CD4-positive, alpha-beta memory T cell (primary cell): ENCODE measurements around the gene PRPF18. TPM values are rescaled to one million over a fixed set of nuclear protein-coding genes. Genes with fewer than 3 reads are reported as not detected.
"Not testable (repeated sequence)": the region's sequence is repeated elsewhere in the genome, so short reads cannot be mapped to it uniquely, and the experiment has no call there.

ENCODE experiments used
- CTCF ChIA-PET: fragments of 350-600 bp; sonication (Branson Sonifier 250); formaldehyde crosslinking; loops from one replicate; lab custom pipeline; 2021; ENCODE audit warnings: inconsistent platforms; ENCODE audit not compliant: partially characterized antibody; lab: Charles Lee
- POLR2A ChIA-PET: fragments of 350-600 bp; sonication (Branson Sonifier 250); formaldehyde crosslinking; loops from one replicate; lab custom pipeline; 2021; ENCODE audit not compliant: partially characterized antibody; lab: Charles Lee
- DNase-seq, 5 donors: peaks; one replicate each; pipeline versions ENCODE4 v3.0.0 to v3.0.0-alpha.2; 2020 to 2022; ENCODE audit warnings: mixed read lengths in 1 of 5
- H3K27ac ChIP-seq: one replicate; pipeline ENCODE4 v1.7.0; 2013; ENCODE audit warnings: low read depth, low read length
- H3K27me3 ChIP-seq: 2 replicates; pipeline ENCODE4 v1.7.0; 2013; ENCODE audit warnings: mild to moderate bottlenecking, low read length, moderate library complexity; ENCODE audit not compliant: insufficient read depth
- H3K36me3 ChIP-seq: 2 replicates; pipeline ENCODE4 v1.7.0; 2013; ENCODE audit warnings: mild to moderate bottlenecking, low read length, moderate library complexity; ENCODE audit not compliant: insufficient read depth
- H3K4me1 ChIP-seq: 2 replicates; pipeline ENCODE4 v1.7.0; 2013; ENCODE audit warnings: mild to moderate bottlenecking, low read length, moderate library complexity; ENCODE audit not compliant: insufficient read depth
- H3K4me3 ChIP-seq, 2 donors: one replicate each; pipeline ENCODE4 v1.7.0; 2013; ENCODE audit warnings: low read length in 2 of 2, mild to moderate bottlenecking in 1 of 2
- H3K9me3 ChIP-seq, 2 donors: one replicate each; pipeline ENCODE4 v1.7.0; 2013; ENCODE audit warnings: low read length in 2 of 2, control low read depth in 1 of 2; ENCODE audit not compliant: control insufficient read depth in 1 of 2
- H3K27ac Mint-ChIP-seq, 7 donors: one replicate each; pipeline ENCODE4 v1.8.0; 2020 to 2021; ENCODE audit warnings: mixed read lengths in 7 of 7, mild to moderate bottlenecking in 6 of 7, inconsistent platforms in 3 of 7, moderate library complexity in 3 of 7
- H3K27me3 Mint-ChIP-seq, 2 donors: one replicate each; pipeline ENCODE4 v1.8.0; 2020 to 2021; ENCODE audit warnings: mixed read lengths in 2 of 2
- H3K36me3 Mint-ChIP-seq, 2 donors: one replicate each; pipeline ENCODE4 v1.8.0; 2020 to 2021; ENCODE audit warnings: mixed read lengths in 2 of 2, inconsistent platforms in 1 of 2, mild to moderate bottlenecking in 1 of 2
- H3K4me1 Mint-ChIP-seq, 4 donors: one replicate each; pipeline ENCODE4 v1.8.0; 2020 to 2021; ENCODE audit warnings: mixed read lengths in 4 of 4, mild to moderate bottlenecking in 1 of 4
- H3K4me3 Mint-ChIP-seq, 8 donors: one replicate each; pipeline ENCODE4 v1.8.0; 2020 to 2021; ENCODE audit warnings: mixed read lengths in 8 of 8, mild to moderate bottlenecking in 7 of 8, moderate library complexity in 6 of 8, inconsistent platforms in 3 of 8
- H3K9me3 Mint-ChIP-seq, 8 donors: one replicate each; pipeline ENCODE4 v1.8.0; 2020 to 2021; ENCODE audit warnings: mixed read lengths in 8 of 8, mild to moderate bottlenecking in 5 of 8, inconsistent platforms in 3 of 8, moderate library complexity in 1 of 8
- intact Hi-C: fragments of 100-400 bp; cut with micrococcal nuclease; formaldehyde crosslinking; loops from one replicate; pipeline ENCODE4 v1.15.1; 2023
- polyA plus RNA-seq, 2 donors: library from polyadenylated mRNA; unstranded; fragments of 300-500 nt; fragmentation: Illumina TruSeq; gene quantifications; one replicate each; pipeline ENCODE4 v1.2.3, GENCODE V29; 2021
- total RNA-seq, 2 experiments: library from RNA; stranded (reverse); gene quantifications; one replicate each; pipeline ENCODE4 v1.2.3, GENCODE V29; 2021

The PRPF18 gene, protein sequence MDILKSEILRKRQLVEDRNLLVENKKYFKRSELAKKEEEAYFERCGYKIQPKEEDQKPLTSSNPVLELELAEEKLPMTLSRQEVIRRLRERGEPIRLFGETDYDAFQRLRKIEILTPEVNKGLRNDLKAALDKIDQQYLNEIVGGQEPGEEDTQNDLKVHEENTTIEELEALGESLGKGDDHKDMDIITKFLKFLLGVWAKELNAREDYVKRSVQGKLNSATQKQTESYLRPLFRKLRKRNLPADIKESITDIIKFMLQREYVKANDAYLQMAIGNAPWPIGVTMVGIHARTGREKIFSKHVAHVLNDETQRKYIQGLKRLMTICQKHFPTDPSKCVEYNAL
- total RNA-seq (10 to 100 TPM; 30.3 TPM), polyA plus RNA-seq (10 to 100 TPM; 42.8 to 63.7 TPM)

DNA sequence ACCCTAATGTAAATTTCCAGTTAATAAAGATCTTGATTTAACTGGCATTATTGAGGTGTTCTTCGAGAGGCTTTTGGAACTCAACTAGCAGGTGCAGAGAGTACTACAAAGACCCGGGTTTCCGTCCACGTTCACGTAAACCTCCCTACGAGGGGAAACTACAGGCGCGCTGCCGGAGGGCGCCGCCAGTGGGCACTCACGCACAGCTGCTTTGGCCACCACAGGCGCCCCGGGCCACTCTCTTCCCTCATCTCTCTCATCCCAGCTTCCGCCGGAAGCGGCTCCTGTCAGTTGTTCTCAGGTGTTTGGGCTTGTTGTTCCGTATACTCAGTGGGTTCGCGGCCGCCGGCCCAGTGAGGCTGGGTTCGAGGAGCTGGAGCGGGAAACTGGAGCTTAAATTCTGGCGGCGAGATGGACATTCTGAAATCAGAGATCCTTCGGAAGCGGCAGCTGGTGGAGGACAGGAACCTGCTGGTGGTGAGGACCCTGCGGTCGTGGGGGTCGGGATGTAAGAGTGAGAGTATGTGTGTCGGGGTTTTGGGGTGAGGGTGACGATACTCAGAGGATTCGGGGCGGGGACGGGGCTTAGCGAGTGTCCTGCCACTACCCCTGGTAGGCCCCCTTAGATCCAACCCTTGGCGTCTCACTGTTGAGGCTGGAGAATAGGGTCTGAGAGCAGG lies at the start of gene PRPF18:
TSS of gene PRPF18 (plus strand) at position 290 of the 680 bp plus-strand sequence. CDS start at position 412, 122 bp downstream.
- Histone ChIP-seq H3K36me3 (peaks cover under 1% of the 10 kb centered on the region), H3K4me1 (peaks cover 24% of the 10 kb centered on the region), H3K4me3 (peak within 1 kb of the TSS; percentile 88 to 95), H3K27ac (peak within 1 kb of the TSS; percentile 65), H3K9me3 (no peaks in the 10 kb centered on the region), H3K27me3 (no peaks in the 10 kb centered on the region)
- peak; percentile 91 to 95 (median 92) for DNase-seq
- peaks cover 24 to 49% (median 34%) of the 10 kb centered on the region in 4 donors for H3K4me1 Mint-ChIP-seq
- intact Hi-C loops: loop anchor here (1.0 to 10.0 kb wide), 10 partner anchors 192 to 1518 kb away; partner anchors contain the start of genes DCLRE1C, MCM10, MEIG1 and OPTN
- H3K36me3 Mint-ChIP-seq: peaks cover 15 to 25% of the 10 kb centered on the region in 2 donors
- peak within 1 kb of the TSS; percentile 72 to 100 (median 100) for H3K27ac Mint-ChIP-seq
- H3K4me3 Mint-ChIP-seq: peak within 1 kb of the TSS; percentile 98 to 100 (median 100)
- POLR2A ChIA-PET: interaction anchor here (0.7 to 1.6 kb wide), 7 partner anchors 18 to 599 kb away, joined by 3 to 5 read pairs (median 5); partner anchors contain the start of gene PHYH
- peaks cover 0 to 3% (median 0%) of the 10 kb centered on the region in 8 donors for H3K9me3 Mint-ChIP-seq
- H3K27me3 Mint-ChIP-seq: peaks cover 11 to 21% of the 10 kb centered on the region in 2 donors
- CTCF ChIA-PET: interaction anchor here (0.7 to 1.6 kb wide), 9 partner anchors 11 to 478 kb away, joined by 3 to 4 read pairs (median 3); no protein-coding TSS in a partner anchor

DNA sequence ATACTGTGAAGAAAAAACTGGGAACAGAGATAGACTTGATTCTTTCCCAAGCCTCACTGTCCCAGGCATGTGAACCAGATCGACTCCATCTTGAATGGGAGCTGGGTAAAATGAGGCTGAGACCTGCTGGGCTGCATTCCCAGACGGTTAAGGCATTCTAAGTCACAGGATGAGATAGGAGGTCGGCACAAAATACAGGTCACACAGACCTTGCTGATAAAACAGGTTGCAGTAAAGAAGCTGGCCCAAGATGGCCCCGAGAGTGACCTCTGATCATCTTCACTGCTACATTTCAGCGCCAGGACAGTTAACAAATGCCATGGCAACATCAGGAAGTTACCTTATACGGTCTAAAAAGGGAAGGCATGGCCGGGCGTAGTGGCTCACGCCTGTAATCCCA lies 48.8 kb upstream of the PRPF18 start:
- H3K4me3 Mint-ChIP-seq, H3K27ac Mint-ChIP-seq, H3K36me3 Mint-ChIP-seq, DNase-seq, H3K4me1 ChIP-seq, H3K4me1 Mint-ChIP-seq, POLR2A ChIA-PET, H3K9me3 Mint-ChIP-seq, H3K27ac ChIP-seq, H3K4me3 ChIP-seq, H3K9me3 ChIP-seq, H3K27me3 ChIP-seq, H3K36me3 ChIP-seq, intact Hi-C loops: not testable (repeated sequence)
- CTCF ChIA-PET: interaction anchor here (0.7 kb wide), 1 partner anchor 46 kb away, joined by 3 read pairs; no protein-coding TSS in a partner anchor
- peaks cover 29 to 42% of the 10 kb centered on the region in 2 donors for H3K27me3 Mint-ChIP-seq

DNA sequence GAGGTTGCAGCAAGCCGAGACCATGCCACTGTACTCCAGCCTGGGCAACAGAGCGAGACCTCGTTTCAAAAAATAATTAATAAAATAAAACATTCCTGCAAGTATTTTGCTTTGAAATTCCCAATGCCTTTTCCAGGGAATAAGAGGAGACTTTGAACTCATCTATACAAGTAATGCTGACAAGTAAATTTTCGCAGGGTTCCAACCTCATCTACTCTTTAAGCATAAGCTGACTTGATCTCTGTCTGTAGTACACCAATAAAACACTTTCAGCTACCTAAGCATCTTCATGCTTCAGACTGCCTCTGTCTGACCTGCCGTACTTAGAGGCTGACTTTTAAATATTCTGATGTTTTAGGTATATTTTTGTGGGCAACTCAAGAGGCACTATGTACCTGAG lies 44.2 kb upstream of the PRPF18 start:
- POLR2A ChIA-PET: no interaction called here
- Histone ChIP-seq H3K4me1 (no peaks in the 10 kb centered on the region), H3K27ac (no peak overlapping the region), H3K9me3 (no peaks in the 10 kb centered on the region), H3K36me3 (no peaks in the 10 kb centered on the region), H3K27me3 (no peaks in the 10 kb centered on the region), H3K4me3 (no peak overlapping the region)
- CTCF ChIA-PET: no interaction called here
- Mint-ChIP-seq H3K27ac (no peak overlapping the region), H3K4me1 (peaks cover 0 to 3% (median 0%) of the 10 kb centered on the region in 4 donors), H3K4me3 (no peak overlapping the region), H3K36me3 (no peaks in the 10 kb centered on the region), H3K27me3 (peaks cover 20 to 38% of the 10 kb centered on the region in 2 donors), H3K9me3 (peaks cover 0 to 8% (median 3%) of the 10 kb centered on the region in 8 donors)
- intact Hi-C loops: no loop called here
- no peak for DNase-seq

DNA sequence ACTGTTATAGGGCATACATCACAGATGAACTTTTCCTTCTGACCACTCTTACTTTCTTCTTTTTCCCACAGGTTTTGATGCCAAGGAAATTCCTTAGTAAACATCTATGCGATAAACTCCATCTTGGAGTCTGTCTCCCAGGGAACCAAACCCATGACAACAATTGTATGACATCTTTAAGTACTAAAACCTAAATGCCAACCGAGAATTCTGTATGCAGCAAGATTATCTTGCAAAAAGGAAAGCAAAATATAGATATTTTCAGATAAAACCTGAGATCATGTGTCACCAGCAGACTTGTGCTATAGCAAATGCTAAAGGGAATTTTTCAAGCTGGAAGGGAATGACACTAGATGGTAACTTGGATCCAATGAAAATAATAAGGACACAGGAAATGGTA lies 36.0 kb upstream of the PRPF18 start:
- Mint-ChIP-seq H3K4me1 (no peaks in the 10 kb centered on the region), H3K36me3 (peaks cover 3 to 6% of the 10 kb centered on the region in 2 donors)

DNA sequence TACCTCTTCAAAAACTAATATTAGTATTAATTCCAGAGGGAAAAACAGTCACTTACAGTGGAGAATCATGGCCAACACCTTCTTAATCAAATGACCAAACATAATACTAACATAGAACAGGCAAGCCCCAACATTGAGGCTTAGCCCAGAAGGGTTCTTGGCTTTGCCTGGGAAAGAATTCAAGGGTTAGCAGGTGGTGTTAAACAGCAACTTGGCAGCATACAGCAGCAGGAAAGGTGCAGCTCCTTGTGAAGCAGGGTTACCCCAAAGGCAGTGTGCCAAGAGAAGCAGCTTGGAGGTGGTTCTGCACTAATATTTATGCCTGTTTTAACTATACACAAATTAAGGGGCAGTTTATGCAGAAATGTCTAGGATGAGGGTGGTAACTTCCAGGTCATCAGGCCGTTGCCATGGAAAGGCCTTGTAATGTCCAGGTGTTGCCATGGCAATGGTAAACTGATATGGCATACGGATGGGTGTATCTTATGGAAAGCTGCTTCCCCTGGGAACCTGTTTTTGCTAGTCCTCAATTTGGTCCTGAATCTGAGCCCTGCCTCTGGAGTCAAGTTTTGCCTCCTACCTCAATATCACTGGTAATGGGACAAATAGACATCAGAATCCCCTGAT lies 30.8 kb upstream of the PRPF18 start:
- no peaks in the 10 kb centered on the region for H3K9me3 ChIP-seq
- Mint-ChIP-seq H3K36me3 (no peaks in the 10 kb centered on the region), H3K27me3 (peaks cover 11 to 12% of the 10 kb centered on the region in 2 donors), H3K4me1 (no peaks in the 10 kb centered on the region), H3K4me3 (no peak overlapping the region), H3K27ac (no peak overlapping the region), H3K9me3 (peaks cover 0 to 9% (median 5%) of the 10 kb centered on the region in 8 donors)
- H3K4me3 ChIP-seq: no peak overlapping the region
- POLR2A ChIA-PET: no interaction called here
- CTCF ChIA-PET: no interaction called here
- intact Hi-C loops: no loop called here
- H3K27ac ChIP-seq: no peak overlapping the region
- H3K36me3 ChIP-seq: no peaks in the 10 kb centered on the region
- DNase-seq: no peak
- no peaks in the 10 kb centered on the region for H3K4me1 ChIP-seq
- H3K27me3 ChIP-seq: no peaks in the 10 kb centered on the region

More for the DNA sequence above, 36.0 kb upstream of the PRPF18 start:
- Histone ChIP-seq H3K36me3 (no peaks in the 10 kb centered on the region), H3K4me3 (no peak overlapping the region), H3K4me1 (no peaks in the 10 kb centered on the region), H3K9me3 (no peaks in the 10 kb centered on the region), H3K27me3 (no peaks in the 10 kb centered on the region), H3K27ac (no peak overlapping the region)
- Mint-ChIP-seq H3K4me3 (no peak overlapping the region), H3K27me3 (peaks cover 15 to 24% of the 10 kb centered on the region in 2 donors), H3K9me3 (peaks cover 0 to 44% (median 33%) of the 10 kb centered on the region in 8 donors), H3K27ac (no peak overlapping the region)
- ChIA-PET CTCF (no interaction called here), POLR2A (no interaction called here)
- DNase-seq: no peak
- intact Hi-C loops: no loop called here

DNA sequence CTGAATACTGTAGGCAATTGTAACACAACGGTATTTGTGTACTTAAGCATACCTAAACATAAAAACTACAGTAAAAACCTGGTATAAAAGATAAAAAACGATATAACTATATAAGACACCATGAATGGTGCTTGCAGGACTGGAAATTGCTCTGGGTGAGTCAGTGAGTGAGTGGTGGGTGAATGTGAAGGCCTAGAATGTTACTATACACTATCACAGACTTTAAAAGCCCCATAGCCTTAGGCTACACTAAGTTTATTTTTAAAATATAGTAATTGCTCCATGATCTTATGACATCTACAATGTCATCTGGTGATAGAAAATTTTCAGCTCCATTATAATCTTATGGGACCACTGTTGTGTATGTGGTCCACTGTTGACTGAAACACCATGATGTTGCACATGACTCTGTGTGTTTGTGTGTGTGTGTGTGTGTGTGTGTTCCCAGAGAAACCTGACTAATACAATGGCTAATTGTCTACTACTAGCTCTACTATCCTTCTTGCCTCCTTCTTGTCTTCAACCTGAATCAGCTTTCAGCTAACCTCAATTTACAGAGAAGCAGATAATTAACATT lies 27.6 kb upstream of the PRPF18 start:
- Mint-ChIP-seq H3K9me3 (peaks cover 0 to 2% (median 0%) of the 10 kb centered on the region in 8 donors), H3K27me3 (peaks cover 10 to 11% of the 10 kb centered on the region in 2 donors), H3K27ac (no peak overlapping the region), H3K4me1 (no peaks in the 10 kb centered on the region), H3K36me3 (no peaks in the 10 kb centered on the region), H3K4me3 (no peak overlapping the region)
- H3K9me3 ChIP-seq: no peaks in the 10 kb centered on the region
- DNase-seq: no peak
- intact Hi-C loops: no loop called here
- H3K4me1 ChIP-seq: no peaks in the 10 kb centered on the region
- H3K4me3 ChIP-seq: no peak overlapping the region
- H3K36me3 ChIP-seq: no peaks in the 10 kb centered on the region
- H3K27ac ChIP-seq: no peak overlapping the region
- ChIA-PET CTCF (no interaction called here), POLR2A (no interaction called here)
- no peaks in the 10 kb centered on the region for H3K27me3 ChIP-seq
